AG09309 (cell line): ENCODE results near the gene FARS2.

Source experiments
- DNase-seq: peaks from one replicate; pipeline ENCODE4 v3.0.0-alpha.2; 2010; ENCODE audit warnings: low read depth
- H3K4me3 ChIP-seq: 2 replicates; pipeline ENCODE4 v1.5.1; 2011; ENCODE audit warnings: mild to moderate bottlenecking, low read depth, low read length, moderate library complexity; ENCODE audit not compliant: control insufficient read depth
- TF ChIP-seq, protein P1 (sequence below): IDR thresholded peaks from 2 replicates; pipeline ENCODE4 v1.5.1; 2011; ENCODE audit warnings: mild to moderate bottlenecking, low read depth, low read length, inconsistent platforms; ENCODE audit not compliant: insufficient read depth, control insufficient read depth; ENCODE audit errors: missing control alignments

FARS2 gene

DNA sequence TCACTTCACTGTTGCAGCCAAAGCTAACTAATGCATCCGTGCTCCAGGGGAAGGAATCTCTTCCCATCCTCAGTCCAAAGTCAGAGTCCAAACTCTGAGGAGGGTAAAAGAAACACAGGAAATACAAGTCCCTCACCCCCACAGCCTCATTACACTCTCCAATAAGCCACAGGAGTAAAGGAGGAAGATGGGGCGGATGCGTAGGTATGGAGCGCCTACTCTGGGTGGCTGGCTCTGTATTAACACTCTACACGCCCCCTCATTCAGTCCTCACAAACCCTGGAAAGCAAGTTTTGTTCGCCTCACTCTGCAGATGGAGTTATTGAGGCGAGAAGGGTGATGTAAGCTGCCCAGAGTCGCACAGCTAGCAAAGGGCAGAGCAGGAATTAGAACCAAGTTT lies 502.6 kb downstream of the FARS2 start:
- DNase-seq = no peak
- no peak overlapping the region for H3K4me3 ChIP-seq
- TF ChIP-seq, protein P1, sequence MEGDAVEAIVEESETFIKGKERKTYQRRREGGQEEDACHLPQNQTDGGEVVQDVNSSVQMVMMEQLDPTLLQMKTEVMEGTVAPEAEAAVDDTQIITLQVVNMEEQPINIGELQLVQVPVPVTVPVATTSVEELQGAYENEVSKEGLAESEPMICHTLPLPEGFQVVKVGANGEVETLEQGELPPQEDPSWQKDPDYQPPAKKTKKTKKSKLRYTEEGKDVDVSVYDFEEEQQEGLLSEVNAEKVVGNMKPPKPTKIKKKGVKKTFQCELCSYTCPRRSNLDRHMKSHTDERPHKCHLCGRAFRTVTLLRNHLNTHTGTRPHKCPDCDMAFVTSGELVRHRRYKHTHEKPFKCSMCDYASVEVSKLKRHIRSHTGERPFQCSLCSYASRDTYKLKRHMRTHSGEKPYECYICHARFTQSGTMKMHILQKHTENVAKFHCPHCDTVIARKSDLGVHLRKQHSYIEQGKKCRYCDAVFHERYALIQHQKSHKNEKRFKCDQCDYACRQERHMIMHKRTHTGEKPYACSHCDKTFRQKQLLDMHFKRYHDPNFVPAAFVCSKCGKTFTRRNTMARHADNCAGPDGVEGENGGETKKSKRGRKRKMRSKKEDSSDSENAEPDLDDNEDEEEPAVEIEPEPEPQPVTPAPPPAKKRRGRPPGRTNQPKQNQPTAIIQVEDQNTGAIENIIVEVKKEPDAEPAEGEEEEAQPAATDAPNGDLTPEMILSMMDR = no peak

DNA sequence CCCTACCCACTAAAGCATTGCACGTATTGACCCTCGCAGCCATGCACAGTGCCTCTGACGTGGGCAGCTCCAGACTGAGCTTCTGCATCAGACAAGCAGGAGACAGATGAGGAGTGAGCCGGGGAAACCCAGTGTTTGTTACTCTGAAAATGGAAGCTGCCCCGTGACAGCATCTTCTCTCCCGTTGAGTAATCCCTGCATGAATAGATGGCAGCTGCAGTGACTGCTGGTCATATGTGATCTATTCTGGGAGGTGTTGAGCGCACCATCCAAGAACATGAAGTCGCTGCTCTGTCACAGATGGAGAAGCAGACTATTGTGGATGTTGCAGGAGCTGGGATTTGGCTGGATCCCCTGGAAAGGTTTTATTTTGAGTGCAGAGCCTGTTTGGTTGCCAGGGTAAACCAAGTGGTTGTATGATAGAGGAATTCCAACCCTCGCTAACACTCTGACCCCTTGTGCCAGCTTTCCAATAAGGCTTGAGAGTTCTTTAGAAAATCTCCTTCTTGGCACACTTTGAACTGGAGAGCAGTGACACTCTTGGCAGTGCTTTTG lies 503.2 kb downstream of the FARS2 start:
- H3K4me3 ChIP-seq = no peak overlapping the region
- TF ChIP-seq, protein P1 = no peak
- no peak for DNase-seq

DNA sequence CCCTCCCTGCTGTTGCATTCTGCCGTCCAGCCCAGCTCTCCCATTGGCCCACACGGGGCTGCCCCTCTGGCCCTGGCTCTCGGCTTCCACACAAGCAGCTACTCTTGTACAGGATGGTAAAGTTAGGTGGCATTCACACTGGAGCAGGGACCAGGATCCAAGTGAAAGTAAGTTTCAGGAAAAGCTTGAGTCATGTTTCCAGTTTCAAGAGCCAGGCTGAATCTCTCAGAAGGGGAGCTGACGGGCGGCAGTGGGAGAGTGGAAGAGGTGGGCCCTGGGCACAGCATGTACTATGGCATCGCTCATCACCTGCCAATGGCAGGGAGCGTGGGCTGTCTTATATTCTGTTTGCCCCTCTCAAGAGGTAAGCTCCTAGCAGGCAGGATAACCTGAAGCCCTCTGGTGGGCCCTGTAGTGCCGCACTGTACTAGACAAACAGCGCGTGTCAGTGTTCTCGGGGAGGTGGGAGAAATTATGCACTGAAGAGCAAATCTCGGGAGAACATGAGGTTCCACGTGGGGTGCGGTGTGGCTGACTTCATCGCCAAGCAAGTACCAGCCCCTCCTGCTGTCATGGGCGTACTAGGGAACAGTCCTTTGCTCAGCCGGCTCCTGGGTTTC lies 503.9 kb downstream of the FARS2 start:
- no peak overlapping the region for H3K4me3 ChIP-seq
- TF ChIP-seq, protein P1 = no peak
- DNase-seq = no peak

- TF ChIP-seq, protein P1 = peak; percentile 44
- no peak for DNase-seq
- no peak overlapping the region for H3K4me3 ChIP-seq
These were observed 504.9 kb downstream of the FARS2 start for GRCh38 chr6:5766260-5766659.

DNA sequence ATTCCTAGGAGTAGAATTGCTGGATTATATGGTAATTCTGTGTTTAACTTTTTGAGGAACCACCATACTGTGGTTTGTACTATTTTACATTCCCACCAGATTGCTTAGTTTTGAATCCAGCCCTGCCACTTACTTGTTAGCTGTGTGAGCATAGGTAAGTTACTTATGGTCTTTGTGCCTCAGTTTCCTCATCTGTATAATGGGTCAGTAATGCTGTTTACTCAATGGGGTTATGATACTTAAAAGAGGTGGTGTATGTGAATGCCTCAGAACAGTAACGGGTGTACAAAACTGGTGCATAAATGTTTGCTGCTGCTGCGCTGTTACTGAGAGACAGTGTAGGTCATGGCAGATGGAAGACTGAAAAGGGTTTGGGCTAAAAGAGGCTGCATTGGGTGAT lies 506.2 kb downstream of the FARS2 start:
- no peak overlapping the region for H3K4me3 ChIP-seq
- DNase-seq = no peak
- TF ChIP-seq, protein P1 = no peak

DNA sequence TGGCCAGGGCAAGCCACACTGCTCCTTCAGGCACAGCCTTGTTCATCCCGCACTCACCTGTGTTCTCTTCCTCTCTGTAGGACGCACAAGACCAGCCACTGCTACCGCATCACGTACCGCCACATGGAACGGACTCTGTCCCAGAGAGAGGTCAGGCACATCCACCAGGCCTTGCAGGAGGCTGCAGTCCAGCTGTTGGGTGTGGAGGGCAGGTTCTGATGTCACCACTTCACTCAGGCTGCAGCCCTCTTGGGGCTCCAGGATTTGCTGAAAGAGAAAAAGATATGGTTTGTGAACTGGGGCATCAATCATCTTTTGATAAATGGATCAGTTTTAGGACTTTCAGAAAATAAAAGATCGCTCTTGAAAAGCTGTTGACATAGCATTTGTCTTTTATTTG lies 509.9 kb downstream of the FARS2 start:
- H3K4me3 ChIP-seq = no peak overlapping the region
- no peak for DNase-seq
- TF ChIP-seq, protein P1 = no peak
